Osteocyte (in vitro differentiated cells): ENCODE measurements around the gene FUBP3. TPM values are rescaled to one million over a fixed set of nuclear protein-coding genes. Genes with fewer than 3 reads are reported as not detected.
A peak's percentile ranks its signal among the peaks of the same experiment; 100 is the strongest.

Experiments used
- DNase-seq: peaks from one replicate; pipeline ENCODE4 v3.0.0; 2021; ENCODE audit warnings: mixed read lengths; ENCODE audit not compliant: unreplicated experiment; ENCODE audit errors: extremely low spot score
- H3K27ac Mint-ChIP-seq: one replicate; pipeline ENCODE4 v1.8.0; 2021; ENCODE audit warnings: mild to moderate bottlenecking, mixed read lengths; ENCODE audit not compliant: unreplicated experiment
- H3K27me3 Mint-ChIP-seq: one replicate; pipeline ENCODE4 v1.8.0; 2021; ENCODE audit warnings: mixed read lengths; ENCODE audit not compliant: unreplicated experiment
- H3K36me3 Mint-ChIP-seq: one replicate; pipeline ENCODE4 v1.8.0; 2021; ENCODE audit warnings: mixed read lengths; ENCODE audit not compliant: unreplicated experiment
- H3K4me1 Mint-ChIP-seq: one replicate; pipeline ENCODE4 v1.8.0; 2021; ENCODE audit warnings: mixed read lengths; ENCODE audit not compliant: unreplicated experiment
- H3K4me3 Mint-ChIP-seq: one replicate; pipeline ENCODE4 v1.8.0; 2021; ENCODE audit warnings: mild to moderate bottlenecking, moderate library complexity, mixed read lengths; ENCODE audit not compliant: unreplicated experiment
- H3K9me3 Mint-ChIP-seq: one replicate; pipeline ENCODE4 v1.8.0; 2021; ENCODE audit warnings: mixed read lengths; ENCODE audit not compliant: unreplicated experiment
- total RNA-seq: library from RNA; stranded (reverse); gene quantifications from 2 replicates; pipeline ENCODE4 v1.2.1, GENCODE V29; 2021
- TF ChIP-seq, protein P1 (sequence below): fragments of 200-600 bp; sonication (generic); IDR thresholded peaks from 2 replicates; pipeline ENCODE4 v1.5.0; 2021; ENCODE audit warnings: antibody characterized with exemption, mild to moderate bottlenecking, moderate library complexity

FUBP3 gene
- total RNA-seq, 1 donor from 2014 or later = 72.7 TPM

DNA sequence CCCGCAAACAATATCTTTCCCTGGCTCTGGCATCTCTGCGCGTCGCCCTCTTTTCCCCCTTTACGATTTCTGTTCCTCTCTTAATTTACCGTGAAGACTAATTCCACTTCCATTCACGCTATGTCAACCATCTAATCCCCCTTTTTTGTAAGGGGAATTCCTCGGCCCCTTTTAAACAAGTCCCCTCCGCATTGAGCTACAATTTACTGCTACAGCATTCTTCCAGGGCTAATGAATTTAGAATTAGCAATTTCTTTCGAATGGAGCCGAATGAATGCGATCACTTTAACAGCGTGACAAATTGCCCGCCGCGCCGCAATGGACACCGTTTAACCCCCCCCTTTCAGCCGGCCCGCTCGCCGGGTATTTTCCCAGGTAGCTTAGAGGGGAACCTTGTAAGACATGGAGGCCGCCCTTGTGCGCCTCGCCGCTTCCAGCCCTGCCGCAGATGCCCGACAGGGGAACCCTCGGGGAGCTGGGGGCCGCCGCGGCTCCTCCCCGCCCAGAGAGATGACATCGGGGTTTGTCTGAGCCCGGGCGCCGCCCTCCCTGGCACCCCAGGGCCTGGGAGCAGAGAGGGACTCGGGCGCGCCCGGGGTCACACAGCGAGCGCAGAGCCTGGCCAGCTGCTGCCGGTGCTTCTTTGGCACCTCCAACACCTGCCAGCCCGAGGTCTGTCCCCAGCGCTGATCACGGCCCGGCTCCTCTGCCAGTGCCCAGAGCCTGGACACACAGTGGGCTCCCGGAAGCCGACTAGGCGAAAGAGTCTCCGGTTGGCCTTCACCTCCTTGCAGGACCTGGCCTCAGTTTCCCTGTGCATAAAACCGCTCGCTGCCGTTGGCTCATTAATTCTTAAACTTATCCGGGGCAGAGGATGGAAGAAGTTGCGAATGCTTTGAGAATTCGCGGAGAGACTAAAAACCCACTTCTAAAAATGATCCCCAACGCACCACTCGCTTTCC lies 86.3 kb downstream of the FUBP3 start:
- peak overlapping the region; percentile 40 for H3K4me3 Mint-ChIP-seq

DNA sequence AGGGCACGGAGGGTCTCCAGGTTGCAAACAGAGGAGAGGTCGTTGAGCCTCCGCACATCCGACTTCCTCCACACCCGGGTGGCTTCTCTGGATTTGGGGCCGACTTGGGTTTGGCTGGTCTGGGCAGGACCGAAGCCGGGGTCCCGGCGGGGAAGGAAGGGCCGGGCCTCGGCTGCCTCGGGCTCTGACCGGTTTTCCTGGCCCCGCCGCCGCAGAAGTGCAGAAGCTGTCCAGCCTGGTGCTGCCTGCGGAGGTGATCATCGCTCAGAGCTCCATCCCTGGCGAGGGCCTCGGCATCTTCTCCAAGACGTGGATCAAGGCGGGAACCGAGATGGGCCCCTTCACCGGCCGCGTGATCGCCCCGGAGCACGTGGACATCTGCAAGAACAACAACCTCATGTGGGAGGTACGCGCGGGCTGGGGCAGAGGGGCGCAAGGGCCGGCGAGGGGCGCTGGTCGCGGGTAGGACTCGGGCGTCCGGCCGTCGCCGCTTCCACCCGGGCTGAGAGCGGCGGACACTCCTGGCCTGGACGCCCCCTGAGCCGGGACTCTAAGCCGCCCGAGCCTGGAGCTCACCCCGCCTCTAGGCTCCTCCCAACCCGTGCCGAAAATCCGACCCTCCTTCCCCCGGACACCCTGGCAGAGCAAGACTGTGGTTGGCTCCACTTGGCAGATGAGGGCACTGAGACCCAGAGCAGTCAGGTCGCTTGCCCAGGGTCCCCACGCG lies 87.2 kb downstream of the FUBP3 start:
- Mint-ChIP-seq H3K27ac (no peak overlapping the region), H3K9me3 (no peaks in the 10 kb centered on the region), H3K36me3 (no peaks in the 10 kb centered on the region), H3K4me1 (peaks cover 25% of the 10 kb centered on the region), H3K4me3 (no peak overlapping the region), H3K27me3 (peaks cover 59% of the 10 kb centered on the region)
- DNase-seq = no peak
- TF ChIP-seq, protein P1, sequence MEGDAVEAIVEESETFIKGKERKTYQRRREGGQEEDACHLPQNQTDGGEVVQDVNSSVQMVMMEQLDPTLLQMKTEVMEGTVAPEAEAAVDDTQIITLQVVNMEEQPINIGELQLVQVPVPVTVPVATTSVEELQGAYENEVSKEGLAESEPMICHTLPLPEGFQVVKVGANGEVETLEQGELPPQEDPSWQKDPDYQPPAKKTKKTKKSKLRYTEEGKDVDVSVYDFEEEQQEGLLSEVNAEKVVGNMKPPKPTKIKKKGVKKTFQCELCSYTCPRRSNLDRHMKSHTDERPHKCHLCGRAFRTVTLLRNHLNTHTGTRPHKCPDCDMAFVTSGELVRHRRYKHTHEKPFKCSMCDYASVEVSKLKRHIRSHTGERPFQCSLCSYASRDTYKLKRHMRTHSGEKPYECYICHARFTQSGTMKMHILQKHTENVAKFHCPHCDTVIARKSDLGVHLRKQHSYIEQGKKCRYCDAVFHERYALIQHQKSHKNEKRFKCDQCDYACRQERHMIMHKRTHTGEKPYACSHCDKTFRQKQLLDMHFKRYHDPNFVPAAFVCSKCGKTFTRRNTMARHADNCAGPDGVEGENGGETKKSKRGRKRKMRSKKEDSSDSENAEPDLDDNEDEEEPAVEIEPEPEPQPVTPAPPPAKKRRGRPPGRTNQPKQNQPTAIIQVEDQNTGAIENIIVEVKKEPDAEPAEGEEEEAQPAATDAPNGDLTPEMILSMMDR = no peak

More for the DNA sequence above, 86.3 kb downstream of the FUBP3 start:
- no peaks in the 10 kb centered on the region for H3K9me3 Mint-ChIP-seq
- peaks cover 28% of the 10 kb centered on the region for H3K4me1 Mint-ChIP-seq
- no peaks in the 10 kb centered on the region for H3K36me3 Mint-ChIP-seq
- no peak for DNase-seq
- H3K27me3 Mint-ChIP-seq = peaks cover 64% of the 10 kb centered on the region
- TF ChIP-seq, protein P1 = no peak
- no peak overlapping the region for H3K27ac Mint-ChIP-seq

DNA sequence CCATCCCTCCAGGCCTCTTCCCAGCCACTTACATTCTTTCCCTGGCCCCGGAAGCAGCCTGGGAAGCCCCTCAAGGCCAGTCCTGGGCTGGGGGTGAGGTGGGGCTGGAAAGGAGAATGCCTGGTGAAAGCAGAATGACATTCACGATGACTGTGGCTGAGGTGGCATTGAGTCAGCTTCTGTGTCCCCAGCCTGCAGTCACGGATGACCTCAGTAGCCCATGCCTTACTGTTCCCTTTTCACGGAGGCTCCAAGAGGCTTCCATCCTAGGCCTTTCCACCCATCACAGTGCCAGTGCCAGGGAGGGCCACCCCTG lies 87.7 kb downstream of the FUBP3 start:
- no peak overlapping the region for H3K4me3 Mint-ChIP-seq
- H3K9me3 Mint-ChIP-seq = no peaks in the 10 kb centered on the region
- TF ChIP-seq, protein P1 = no peak
- H3K4me1 Mint-ChIP-seq = peaks cover 23% of the 10 kb centered on the region
- H3K36me3 Mint-ChIP-seq = no peaks in the 10 kb centered on the region
- no peak overlapping the region for H3K27ac Mint-ChIP-seq
- no peak for DNase-seq
- peaks cover 54% of the 10 kb centered on the region for H3K27me3 Mint-ChIP-seq

DNA sequence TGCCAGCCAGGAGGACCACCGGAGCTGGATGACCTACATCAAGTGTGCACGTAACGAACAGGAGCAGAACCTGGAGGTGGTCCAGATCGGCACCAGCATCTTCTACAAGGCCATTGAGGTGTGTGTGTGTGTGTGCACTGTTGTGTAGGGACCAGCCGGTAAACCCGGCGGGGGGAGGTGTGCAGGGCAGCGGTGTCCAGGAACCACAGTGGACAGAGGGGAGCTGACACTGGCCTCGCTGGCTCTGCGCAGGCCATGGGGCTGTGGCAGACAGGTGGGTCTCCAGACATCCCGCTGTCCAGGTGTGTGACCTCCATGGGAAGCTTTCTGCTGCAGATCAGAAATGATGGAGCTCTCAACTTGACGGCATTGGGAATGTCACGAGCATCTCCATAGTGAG lies 88.8 kb downstream of the FUBP3 start:
- peaks cover 27% of the 10 kb centered on the region for H3K4me1 Mint-ChIP-seq
- H3K36me3 Mint-ChIP-seq = no peaks in the 10 kb centered on the region
- peaks cover 42% of the 10 kb centered on the region for H3K27me3 Mint-ChIP-seq
- no peak overlapping the region for H3K27ac Mint-ChIP-seq
- no peak overlapping the region for H3K4me3 Mint-ChIP-seq
- no peak for DNase-seq
- TF ChIP-seq, protein P1 = no peak
- H3K9me3 Mint-ChIP-seq = no peaks in the 10 kb centered on the region

DNA sequence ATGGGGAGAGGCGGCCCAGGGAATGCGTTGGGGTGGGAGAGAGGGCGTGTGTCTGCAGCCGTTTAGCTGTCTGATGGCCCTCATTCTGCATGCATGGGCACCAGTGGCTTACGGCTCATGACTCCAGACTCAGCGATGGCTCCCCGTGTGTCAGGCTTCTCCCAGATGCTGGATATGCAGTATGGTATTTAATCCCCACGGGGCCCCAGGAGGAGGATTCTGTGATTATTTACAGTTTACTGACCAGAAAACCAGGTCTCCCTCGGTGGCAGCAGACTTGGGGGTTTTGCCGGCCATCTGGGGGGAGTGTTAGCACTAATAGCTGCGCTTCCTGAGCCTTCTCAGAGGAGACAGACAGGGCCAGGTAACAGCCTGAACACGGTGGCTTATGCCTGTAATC lies 89.3 kb downstream of the FUBP3 start:
- Mint-ChIP-seq H3K9me3 (no peaks in the 10 kb centered on the region), H3K27ac (no peak overlapping the region), H3K36me3 (no peaks in the 10 kb centered on the region), H3K27me3 (peaks cover 39% of the 10 kb centered on the region), H3K4me1 (peaks cover 25% of the 10 kb centered on the region), H3K4me3 (no peak overlapping the region)
- TF ChIP-seq, protein P1 = no peak
- DNase-seq = no peak
